DND-41 (cell line): Measurements from ENCODE around the gene AP1M1.

Experiments
- ATAC-seq: fragments of 200-7000 bp; cut with Tn5 transposase; 3 replicates; pipeline ENCODE4 v1.9.1; 2021; ENCODE audit warnings: low read depth; ENCODE audit not compliant: insufficient read depth
- DNase-seq: peaks from one replicate; pipeline ENCODE4 v3.0.0-alpha.2; 2020
- H2AFZ ChIP-seq: 2 replicates; pipeline ENCODE4 v1.6.0; 2012; ENCODE audit warnings: low read depth, low read length
- H3K27ac ChIP-seq: 2 replicates; pipeline ENCODE4 v1.5.1; 2012; ENCODE audit warnings: low read length, inconsistent platforms
- H3K27me3 ChIP-seq: fragments of 200-600 bp; sonication (generic); 2 replicates; pipeline ENCODE4 v1.6.0; 2012; ENCODE audit warnings: low read length, mild to moderate bottlenecking, inconsistent platforms; ENCODE audit not compliant: insufficient read depth, poor library complexity
- H3K36me3 ChIP-seq: 2 replicates; pipeline ENCODE4 v1.5.1; 2012; ENCODE audit warnings: low read length, inconsistent platforms; ENCODE audit not compliant: insufficient read depth
- H3K4me1 ChIP-seq: 2 replicates; pipeline ENCODE4 v1.5.1; 2012; ENCODE audit warnings: mild to moderate bottlenecking, low read length; ENCODE audit not compliant: insufficient read depth
- H3K4me2 ChIP-seq: 2 replicates; pipeline ENCODE4 v1.6.0; 2012; ENCODE audit warnings: mild to moderate bottlenecking, moderate library complexity, low read length, inconsistent platforms; ENCODE audit not compliant: insufficient read depth
- H3K4me3 ChIP-seq, 2 experiments: fragments of 200-600 bp in 1 of 2; shearing (Covaris generic) in 1 of 2; 2 replicates each; pipeline ENCODE4 v1.5.1; 2012 to 2016; ENCODE audit warnings: inconsistent platforms in 2 of 2, low read length in 2 of 2, mild to moderate bottlenecking in 2 of 2, low read depth in 1 of 2, moderate library complexity in 1 of 2
- H3K79me2 ChIP-seq: 2 replicates; pipeline ENCODE4 v1.6.0; 2012; ENCODE audit warnings: low read length, inconsistent platforms; ENCODE audit not compliant: insufficient read depth
- H3K9ac ChIP-seq: 2 replicates; pipeline ENCODE4 v1.6.0; 2012; ENCODE audit warnings: low read depth, mild to moderate bottlenecking, inconsistent platforms, low read length, moderate library complexity
- H3K9me3 ChIP-seq: 2 replicates; pipeline ENCODE4 v1.5.1; 2012; ENCODE audit warnings: low read length, moderate library complexity, mild to moderate bottlenecking, inconsistent platforms; ENCODE audit not compliant: insufficient read depth, severe bottlenecking
- H4K20me1 ChIP-seq: 2 replicates; pipeline ENCODE4 v1.6.0; 2012; ENCODE audit warnings: low read length; ENCODE audit not compliant: insufficient read depth
- CTCF ChIP-seq: IDR thresholded peaks from 2 replicates; pipeline ENCODE4 v1.5.1; 2012; ENCODE audit warnings: borderline replicate concordance, low read length, moderate library complexity, mild to moderate bottlenecking; ENCODE audit not compliant: poor library complexity, severe bottlenecking; ENCODE audit errors: extremely low read depth
- EZH2 ChIP-seq: IDR thresholded peaks from 3 replicates; pipeline ENCODE4 v1.6.1; 2012; ENCODE audit warnings: borderline replicate concordance, low read depth, mild to moderate bottlenecking, moderate library complexity, low read length, inconsistent platforms; ENCODE audit not compliant: severe bottlenecking

The AP1M1 gene

GRCh38 chr19:16280306-16280705 is 82.6 kb downstream of the AP1M1 start:
- Histone ChIP-seq H3K4me2 (no peak overlapping the region), H3K9me3 (no peaks in the 10 kb centered on the region), H3K27ac (no peak overlapping the region)

GRCh38 chr19:16281743-16282142 is 84.0 kb downstream of the AP1M1 start:
- no peak for TF ChIP-seq CTCF
- no peak for TF ChIP-seq EZH2

More at GRCh38 chr19:16280306-16280705, 82.6 kb downstream of the AP1M1 start:
- no peak overlapping the region for H3K4me3 ChIP-seq
- H2AFZ ChIP-seq: no peak overlapping the region
- H3K36me3 ChIP-seq: no peaks in the 10 kb centered on the region
- ATAC-seq: no peak
- H3K4me1 ChIP-seq: no peaks in the 10 kb centered on the region
- TF ChIP-seq CTCF (no peak), EZH2 (no peak)
- H3K9ac ChIP-seq: no peak overlapping the region
- H3K27me3 ChIP-seq: peaks cover 3% of the 10 kb centered on the region
- H3K79me2 ChIP-seq: no peaks in the 10 kb centered on the region
- no peaks in the 10 kb centered on the region for H4K20me1 ChIP-seq
- DNase-seq: no peak

GRCh38 chr19:16283210-16284061 is 85.7 kb downstream of the AP1M1 start:
- TF ChIP-seq CTCF (no peak), EZH2 (no peak)
- no peaks in the 10 kb centered on the region for H3K4me1 ChIP-seq
- H3K36me3 ChIP-seq: no peaks in the 10 kb centered on the region
- no peaks in the 10 kb centered on the region for H4K20me1 ChIP-seq
- H3K9ac ChIP-seq: no peak overlapping the region
- H3K27ac ChIP-seq: no peak overlapping the region
- H3K9me3 ChIP-seq: no peaks in the 10 kb centered on the region
- H2AFZ ChIP-seq: no peak overlapping the region
- DNase-seq (no peak), ATAC-seq (no peak)
- H3K27me3 ChIP-seq: peaks cover 8% of the 10 kb centered on the region
- H3K4me2 ChIP-seq: no peak overlapping the region
- H3K79me2 ChIP-seq: no peaks in the 10 kb centered on the region
- no peak overlapping the region for H3K4me3 ChIP-seq

More at GRCh38 chr19:16281743-16282142, 84.0 kb downstream of the AP1M1 start:
- Histone ChIP-seq H3K4me2 (no peak overlapping the region), H3K9me3 (no peaks in the 10 kb centered on the region), H3K36me3 (no peaks in the 10 kb centered on the region), H3K9ac (no peak overlapping the region), H4K20me1 (no peaks in the 10 kb centered on the region), H3K4me1 (no peaks in the 10 kb centered on the region), H3K4me3 (no peak overlapping the region), H2AFZ (no peak overlapping the region), H3K27ac (no peak overlapping the region), H3K79me2 (no peaks in the 10 kb centered on the region), H3K27me3 (peaks cover 8% of the 10 kb centered on the region)
- ATAC-seq: no peak
- no peak for DNase-seq
